ENCODE measurements around the gene ERC2.

The ERC2 gene

DNA sequence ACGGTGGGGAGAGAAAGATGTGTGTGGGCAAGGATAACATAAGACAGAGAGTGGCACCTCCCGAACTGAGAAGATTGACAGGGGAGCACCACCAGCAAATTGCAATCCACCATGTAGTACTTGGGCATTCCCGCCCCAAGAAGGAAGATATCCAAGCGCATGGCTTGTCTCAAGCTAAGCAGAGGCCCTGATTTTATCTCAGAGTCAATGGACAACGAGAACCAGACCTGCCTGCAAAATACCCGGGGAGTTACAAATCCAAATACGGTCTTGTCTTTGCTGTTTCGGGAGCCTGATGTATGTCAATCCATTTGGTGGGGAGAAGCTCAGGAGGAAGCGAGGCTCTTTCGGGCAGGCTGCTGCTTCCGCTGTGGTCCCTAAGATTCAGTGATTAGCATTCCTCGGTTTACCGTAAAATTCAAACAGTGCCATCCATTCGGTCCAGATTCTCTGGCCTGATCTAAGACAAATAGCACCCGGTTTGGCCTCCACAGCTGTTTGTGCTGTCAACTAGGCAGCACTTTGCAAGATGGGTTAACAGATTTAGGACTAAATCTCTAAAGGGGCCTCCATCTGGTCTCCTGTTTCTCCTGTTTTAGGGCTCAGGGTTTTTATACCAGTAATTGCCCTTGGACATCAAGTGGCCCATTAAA is 883.4 kb downstream of the ERC2 start:
- DNase-seq (ENCODE audit: low read depth), result no peak

GRCh38 chr3:55584030-55584429 is 884.2 kb downstream of the ERC2 start:
- DNase-seq (ENCODE audit: low read depth), result no peak

DNA sequence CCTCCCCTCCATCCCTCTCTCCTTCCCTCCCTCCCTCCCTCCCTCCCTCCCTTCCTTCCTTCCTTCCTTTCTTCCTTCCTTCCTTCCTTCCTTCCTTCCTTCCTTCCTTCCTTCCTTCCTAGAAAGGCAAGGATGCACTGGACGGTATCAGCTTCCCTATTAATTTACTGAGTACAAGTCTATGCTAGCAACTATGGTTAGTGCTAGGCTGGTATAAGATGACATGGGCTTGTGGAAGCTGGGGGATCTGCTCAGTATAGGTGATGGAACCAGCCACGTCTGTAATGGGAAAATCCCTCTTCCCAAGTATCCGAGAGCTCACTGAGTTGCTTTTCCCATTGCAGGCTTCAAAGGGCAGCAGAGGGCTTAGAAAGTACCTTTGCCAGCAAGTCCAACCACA is 884.8 kb downstream of the ERC2 start:
- DNase-seq (ENCODE audit: low read depth), result no peak

DNA sequence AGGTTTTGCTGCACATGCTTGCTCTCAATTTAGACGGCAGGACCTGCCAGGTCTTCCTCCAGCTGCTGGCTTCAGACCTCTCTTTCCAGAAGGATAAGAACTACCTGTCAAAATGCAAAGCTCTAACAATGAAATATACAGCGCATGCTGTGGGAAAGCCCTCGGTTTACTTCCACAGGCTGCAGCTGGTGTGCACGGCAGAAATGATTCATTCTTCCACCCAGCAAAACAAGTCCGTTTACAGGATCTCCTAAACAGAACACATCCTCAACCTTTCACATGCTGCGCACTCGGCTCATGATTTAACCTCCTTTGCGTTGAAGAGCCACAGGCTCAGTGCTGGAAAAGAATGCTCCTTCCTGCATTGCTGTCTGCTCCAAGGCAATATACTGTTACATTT is 888.8 kb downstream of the ERC2 start:
- DNase-seq (ENCODE audit: low read depth), result no peak

- DNase-seq (ENCODE audit: low read depth), result no peak
Measured at GRCh38 chr3:55576621-55577388, 891.5 kb downstream of the ERC2 start.

GRCh38 chr3:55574671-55575070 is 893.6 kb downstream of the ERC2 start:
- no peak for DNase-seq (ENCODE audit: low read depth)

DNA sequence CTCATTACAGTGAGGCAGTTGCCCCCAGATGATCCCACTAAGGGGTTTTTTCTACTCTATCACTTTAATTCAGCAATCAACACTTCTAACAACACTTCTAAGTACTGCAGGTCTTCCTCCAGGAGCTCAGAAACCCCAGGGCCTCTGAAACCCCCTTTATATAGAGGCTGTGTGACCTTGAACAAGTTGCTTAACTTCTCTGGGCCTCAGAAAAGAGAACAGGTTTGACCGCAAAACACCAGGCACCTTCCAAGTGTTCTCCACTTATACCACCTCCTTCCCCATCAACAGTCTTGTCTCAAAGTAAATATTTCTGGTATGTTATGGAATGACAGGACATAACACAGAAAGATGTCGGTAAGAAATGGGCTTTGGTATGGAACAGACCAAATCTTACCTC is 895.5 kb downstream of the ERC2 start:
- no peak for DNase-seq (ENCODE audit: low read depth)

DNA sequence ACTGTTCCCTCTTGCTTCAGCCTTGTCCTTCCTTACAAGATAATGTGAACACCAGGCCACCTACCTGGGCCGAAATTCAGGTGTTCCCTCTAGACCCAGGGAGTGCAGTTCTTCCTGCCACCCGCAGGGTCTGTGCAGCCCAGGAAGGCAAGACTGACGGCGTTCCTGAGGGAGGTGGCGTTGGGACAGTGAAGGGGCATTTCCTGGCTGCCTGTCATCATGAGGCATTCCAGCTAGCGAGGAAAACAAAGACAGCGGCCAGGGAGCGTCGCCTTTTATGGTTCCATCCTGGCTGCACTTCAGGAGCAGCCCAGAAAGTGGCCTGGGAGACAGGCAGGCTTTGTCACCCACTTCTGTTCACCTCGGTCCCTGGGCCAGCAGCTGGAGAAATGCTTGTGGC is 896.4 kb downstream of the ERC2 start:
- DNase-seq (ENCODE audit: low read depth), result no peak

DNA sequence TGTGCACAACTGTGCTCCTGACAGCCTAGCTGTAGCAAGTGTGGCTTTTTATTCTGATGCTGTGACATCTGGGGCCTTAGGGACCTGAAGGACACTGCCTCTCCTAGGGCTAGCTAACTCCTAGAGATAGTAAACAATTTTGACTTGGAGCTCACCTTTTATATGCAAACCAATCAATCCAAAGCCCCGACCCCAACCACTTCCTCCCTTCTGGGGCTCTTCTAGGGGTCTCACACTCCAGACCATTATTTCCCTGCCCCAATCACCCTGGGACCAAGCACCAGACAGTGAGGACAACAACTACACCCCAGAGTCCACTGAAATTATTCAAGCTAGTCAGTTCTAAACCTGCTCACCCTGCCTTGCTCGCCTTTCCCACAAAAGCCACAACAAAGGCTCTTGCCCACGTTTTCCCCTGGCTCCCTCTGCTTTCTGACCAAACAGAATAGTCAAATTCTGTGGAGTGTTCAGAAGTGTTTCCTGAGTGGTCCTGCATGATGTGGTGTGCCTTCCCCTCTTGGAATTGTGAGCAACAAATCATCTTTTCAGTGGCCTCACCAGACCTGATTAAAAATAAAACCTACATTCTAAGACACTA is 897.0 kb downstream of the ERC2 start:
- DNase-seq (ENCODE audit: low read depth), result no peak

DNA sequence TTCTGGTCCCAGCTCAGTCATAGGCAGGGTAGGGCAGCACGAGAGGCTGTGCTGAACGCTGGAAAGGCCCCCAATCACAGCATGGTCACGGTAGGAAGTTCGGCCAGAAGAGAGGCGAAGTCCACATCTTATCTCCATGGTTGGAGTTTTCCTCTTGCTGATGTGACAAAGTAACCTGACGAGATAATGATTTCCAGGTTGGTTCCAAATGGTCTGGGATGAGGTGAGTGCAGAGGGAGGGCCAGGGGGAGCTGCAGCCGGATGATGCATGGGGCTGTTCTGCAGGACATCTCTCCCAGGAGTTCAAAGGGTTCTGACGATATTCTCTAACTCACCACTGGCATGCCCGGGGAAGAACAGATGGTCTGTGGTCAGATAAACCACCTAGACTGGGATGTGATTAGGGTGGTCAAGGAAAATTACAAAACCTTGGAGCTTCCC is 898.0 kb downstream of the ERC2 start:
- no peak for DNase-seq (ENCODE audit: low read depth)

- no peak for DNase-seq (ENCODE audit: low read depth)
Measured at GRCh38 chr3:55569033-55569599, 899.2 kb downstream of the ERC2 start.

DNA sequence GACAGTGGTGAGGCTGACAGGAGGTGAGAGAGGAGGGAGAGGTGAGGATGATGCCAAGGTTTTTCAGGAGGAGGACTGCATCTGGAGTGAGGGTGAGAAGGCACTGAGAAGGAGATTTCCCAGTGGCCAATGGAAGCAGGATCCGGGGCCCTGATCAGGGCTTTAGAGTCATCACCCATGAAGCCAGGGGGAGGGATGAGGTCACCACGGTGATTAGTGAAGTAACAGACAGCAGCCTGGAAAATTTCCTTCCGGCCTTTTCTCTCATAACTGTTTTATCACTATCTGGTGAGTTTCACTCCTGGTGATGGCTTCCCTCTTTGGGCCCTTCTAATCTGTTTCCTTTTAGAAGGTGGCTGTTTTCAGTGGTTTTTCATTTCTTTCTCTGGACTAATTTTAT is 900.7 kb downstream of the ERC2 start:
- no peak for DNase-seq (ENCODE audit: low read depth)

GRCh38 chr3:55567121-55567520 is 901.1 kb downstream of the ERC2 start:
- no peak for DNase-seq (ENCODE audit: low read depth)

DNA sequence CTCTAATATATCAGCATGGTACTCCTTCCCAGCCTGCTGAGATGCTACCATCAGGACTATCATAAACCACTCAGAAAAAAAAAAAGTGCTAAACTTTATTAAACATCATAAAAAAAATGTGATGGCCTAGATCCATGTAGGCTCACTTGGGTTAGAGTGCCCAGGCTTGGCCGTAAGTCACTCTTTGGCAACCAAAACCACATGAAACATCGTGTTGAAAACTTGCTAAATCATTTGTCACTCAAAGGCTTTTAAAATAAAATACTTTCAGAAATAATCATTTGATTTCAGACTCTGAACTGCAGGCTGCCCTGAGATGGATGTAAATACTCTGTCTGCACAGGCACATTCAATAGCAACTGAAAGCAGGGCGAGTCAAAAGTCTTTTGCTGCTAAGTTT is 902.7 kb downstream of the ERC2 start:
- no peak for DNase-seq (ENCODE audit: low read depth)

- DNase-seq (ENCODE audit: low read depth), result no peak
Measured at GRCh38 chr3:55564726-55565125, 903.5 kb downstream of the ERC2 start.

DNA sequence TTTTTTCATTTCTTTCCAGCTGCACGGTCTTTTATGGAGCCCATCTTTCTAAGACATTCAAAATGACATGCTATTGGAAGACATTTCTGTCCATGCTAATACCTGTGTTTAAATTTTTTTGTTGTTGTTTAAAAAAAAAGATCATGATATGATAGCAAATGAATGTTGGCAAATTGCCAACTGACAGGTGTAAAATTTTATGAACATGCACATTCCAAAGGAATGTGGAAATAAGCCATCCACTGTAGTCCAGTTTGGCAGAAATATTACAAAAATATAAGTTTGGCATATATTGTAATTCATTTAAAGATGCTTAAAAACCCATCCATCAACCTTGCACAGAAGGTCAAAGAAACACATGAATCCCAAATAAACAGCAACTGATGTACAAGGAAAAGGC is 905.6 kb downstream of the ERC2 start:
- no peak for DNase-seq (ENCODE audit: low read depth)

GRCh38 chr3:55559500-55560423 is 908.5 kb downstream of the ERC2 start:
- DNase-seq (ENCODE audit: low read depth), result no peak

DNA sequence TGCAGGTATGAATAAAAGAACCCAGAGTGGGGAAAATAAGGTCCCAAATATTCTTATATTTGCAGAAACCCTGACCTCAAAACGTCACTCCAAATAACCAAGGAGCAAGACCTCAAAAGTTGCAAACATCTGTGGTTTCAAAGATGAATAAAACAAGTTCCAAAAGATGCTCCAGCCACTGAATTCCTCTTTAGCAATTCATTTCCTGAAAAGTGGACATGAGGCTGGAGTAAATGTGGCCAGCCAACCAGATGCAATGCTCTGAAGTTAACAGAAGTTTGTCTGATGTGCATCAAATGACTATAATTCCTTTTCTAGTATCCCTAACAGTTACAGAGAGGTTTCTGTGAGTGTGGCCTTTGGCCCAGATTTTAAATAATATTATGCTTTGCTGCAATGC is 910.0 kb downstream of the ERC2 start:
- DNase-seq (ENCODE audit: low read depth), result no peak

DNA sequence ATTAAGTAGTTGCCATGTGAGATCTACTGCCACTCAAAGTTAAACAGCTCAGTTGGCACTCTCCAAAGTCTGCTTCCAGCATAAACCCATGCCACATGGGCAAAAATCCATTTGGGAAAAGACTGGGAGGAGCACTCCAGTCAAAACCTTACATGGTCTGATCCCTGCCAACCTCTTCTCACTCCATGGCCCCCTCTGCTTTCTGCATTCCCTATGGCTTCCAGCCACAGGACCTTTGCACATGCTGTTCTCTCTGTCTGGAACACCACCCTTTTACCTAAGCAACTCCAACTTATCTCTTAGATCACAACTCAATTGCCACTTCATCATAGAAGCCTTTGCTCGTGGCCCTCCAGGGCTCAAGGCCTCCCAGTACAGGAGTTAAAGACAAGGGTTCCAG is 910.7 kb downstream of the ERC2 start:
- no peak for DNase-seq (ENCODE audit: low read depth)

DNA sequence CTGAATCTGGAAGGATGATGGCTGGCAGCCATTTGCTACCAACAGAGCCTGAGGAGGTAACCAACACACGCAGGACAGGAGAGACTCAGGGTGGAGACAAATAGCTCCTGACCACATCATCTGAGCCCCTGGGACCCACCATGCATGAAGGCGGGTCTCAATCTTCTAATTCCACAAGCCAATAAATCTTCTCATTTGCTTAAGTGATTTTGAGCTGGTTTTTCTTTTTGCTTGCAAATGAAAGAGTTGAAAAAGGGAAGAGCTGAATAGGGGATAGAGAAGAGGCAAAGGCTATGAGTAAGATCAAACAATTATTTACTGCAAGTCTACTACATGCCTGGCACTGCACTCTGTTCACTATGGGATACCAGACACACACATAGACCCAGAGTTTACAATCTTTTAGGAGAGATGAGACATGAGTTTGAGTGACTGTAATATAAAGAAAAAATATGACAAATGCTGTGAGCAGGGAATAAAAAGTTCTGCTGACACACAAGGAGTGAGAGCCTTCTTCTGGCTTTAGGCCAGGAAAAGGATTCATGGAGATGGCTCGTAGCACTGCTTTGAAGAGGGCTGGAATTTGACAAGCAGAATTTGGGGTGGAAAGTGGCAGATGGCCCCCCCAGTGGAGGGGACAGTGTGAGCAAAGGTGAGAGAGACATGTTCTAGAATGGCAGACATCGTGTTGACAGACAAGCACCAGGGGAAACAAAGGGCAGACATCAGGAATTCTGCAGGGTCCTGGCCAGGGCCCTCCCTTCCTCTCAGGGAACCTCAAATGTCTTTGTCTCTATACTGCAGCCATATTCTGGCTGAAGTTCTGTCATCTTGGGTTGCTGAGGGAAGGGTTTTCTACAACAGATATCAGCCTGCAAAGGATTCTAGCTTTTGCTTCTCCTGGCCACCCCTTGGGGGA is 911.4 kb downstream of the ERC2 start:
- DNase-seq (ENCODE audit: low read depth), result no peak

Data from activated T-cell treated with anti-CD3 and anti-CD28 coated beads for 24 hours (primary cell).